ENCODE data around the gene PCDHB11.
"Not testable (repeated sequence)": the region's sequence is repeated elsewhere in the genome, so short reads cannot be mapped to it uniquely, and the experiment has no call there.

DNA sequence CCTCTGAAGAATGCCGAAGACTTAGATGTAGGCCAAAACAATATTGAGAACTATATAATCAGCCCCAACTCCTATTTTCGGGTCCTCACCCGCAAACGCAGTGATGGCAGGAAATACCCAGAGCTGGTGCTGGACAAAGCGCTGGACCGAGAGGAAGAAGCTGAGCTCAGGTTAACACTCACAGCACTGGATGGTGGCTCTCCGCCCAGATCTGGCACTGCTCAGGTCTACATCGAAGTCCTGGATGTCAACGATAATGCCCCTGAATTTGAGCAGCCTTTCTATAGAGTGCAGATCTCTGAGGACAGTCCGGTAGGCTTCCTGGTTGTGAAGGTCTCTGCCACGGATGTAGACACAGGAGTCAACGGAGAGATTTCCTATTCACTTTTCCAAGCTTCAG lies 15.2 kb downstream of the PCDHB11 start:
- TF ChIP-seq POLR2AphosphoS5, POLR2A, TAF1, SPI1 (IDR thresholded peaks at IDR 0.05; ENCODE audit: low read depth, low read length): not testable (repeated sequence)

All from GM12891 (cell line).